ENCODE data around the gene KL. TPM values are rescaled to one million over a fixed set of nuclear protein-coding genes. Genes with fewer than 3 reads are reported as not detected.

The KL gene
- total and polyA plus RNA-seq, 10 of the 15 experiments (the other 5 are each of a cell fraction or from before 2014, with no cell fraction given), result 0.08 to 2.1 (median 1.4) TPM

GRCh38 chr13:33105387-33106005, 89.3 kb downstream of the KL start:
- no peak overlapping the region for H2AFZ ChIP-seq (ENCODE audit: control insufficient read depth, low read depth, low read length)
- peak overlapping the region; percentile 33 for H3K4me2 ChIP-seq (ENCODE audit: control insufficient read depth, insufficient read depth)
- no peaks in the 10 kb centered on the region for H3K27me3 ChIP-seq (replicated peaks in 1 of 2; ENCODE audit: control insufficient read depth in 2 of 2, insufficient read depth in 2 of 2, low read length in 1 of 2)
- peaks cover 49% of the 10 kb centered on the region for H3K4me1 ChIP-seq (ENCODE audit: control insufficient read depth, insufficient read depth, low read length)
- ChIA-PET SMC1A (ENCODE audit: uncharacterized antibody, unreplicated experiment) (interaction anchor here (1.4 to 7.1 kb wide), 4 partner anchors 29 to 97 kb away, joined by 4 to 80 read pairs (median 10); no protein-coding TSS in a partner anchor), RAD21 (ENCODE audit: unreplicated experiment) (interaction anchor here (2.4 to 2.5 kb wide), 2 partner anchors 41 to 91 kb away, joined by 6 to 19 read pairs; no protein-coding TSS in a partner anchor), POLR2A (no interaction called here), CTCF (no interaction called here)
- ATAC-seq, result peak; percentile 19
- H3K9ac ChIP-seq (ENCODE audit: control insufficient read depth, insufficient read depth, low read length), result 0 out of 2 replicates have a peak overlapping the region, but pooled peaks have one; percentile 9
- H3K9me3 ChIP-seq (replicated peaks; ENCODE audit: control insufficient read depth, insufficient read depth, low read length), result no peaks in the 10 kb centered on the region
- H3K36me3 ChIP-seq (ENCODE audit: control insufficient read depth in 2 of 2, insufficient read depth in 2 of 2, low read length in 1 of 2), result peaks cover 0 to 18% of the 10 kb centered on the region in 2 experiments
- peak; percentile 41 for FAIRE-seq
- DNase-seq (ENCODE audit: low read depth, low spot score), result no peak
- 30% methylated on average over 9 of the region's 9 CpGs for WGBS (ENCODE audit: insufficient coverage, insufficient replicate concordance, low lambda C conversion rate, missing lambda C conversion rate)
- H4K20me1 ChIP-seq (ENCODE audit: control insufficient read depth, insufficient read depth), result no peaks in the 10 kb centered on the region
- no TSS peak for BruUV-seq (replicated peaks)
- in situ Hi-C loops (cut with MboI), result no loop called here
- peaks cover 3% of the 10 kb centered on the region for H3K79me2 ChIP-seq (ENCODE audit: control insufficient read depth, insufficient read depth, low read length)
- H3K27ac ChIP-seq (ENCODE audit: control insufficient read depth, insufficient read depth), result peak overlapping the region; percentile 63
- no peak overlapping the region for H3K4me3 ChIP-seq
- intact Hi-C loops (cut with micrococcal nuclease; ENCODE audit: unreplicated experiment), result loop anchor here (5.0 to 10.0 kb wide), 2 partner anchors 271 to 437 kb away; no protein-coding TSS in a partner anchor
- TF ChIP-seq KAT2A (conservative IDR thresholded peaks at IDR 0.05; ENCODE audit: control insufficient read depth, low read depth, low read length) (no peak), E2F8 (IDR thresholded peaks at IDR 0.05; ENCODE audit: low read depth, partially characterized antibody) (no peak), USF2 (IDR thresholded peaks at IDR 0.05; ENCODE audit: borderline replicate concordance, low read depth, low read length) (no peak), MEF2A (IDR thresholded peaks at IDR 0.05; ENCODE audit: insufficient read depth, low read depth, low read length) (peak; percentile 54; the same call in 1 of the 2 replicates), ZNF274 (IDR thresholded peaks at IDR 0.05; ENCODE audit: insufficient read depth, insufficient read length) (no peak), CHD2 (IDR thresholded peaks at IDR 0.05; ENCODE audit: borderline replicate concordance, low read depth, low read length) (no peak), ZBTB4 (CRISPR knock-in tag; IDR thresholded peaks at IDR 0.05) (no peak), RAD21 (IDR thresholded peaks at IDR 0.05; ENCODE audit: insufficient read depth, low read depth, low read length) (no peak), ETV6 (conservative IDR thresholded peaks at IDR 0.05 in 1 of 2, IDR thresholded peaks at IDR 0.05 in 1 of 2; ENCODE audit: borderline replicate concordance in 1 of 2, low read depth in 1 of 2) (no peak), MYB (IDR thresholded peaks at IDR 0.05; ENCODE audit: borderline replicate concordance, low read depth, low read length) (no peak), FOXM1 (IDR thresholded peaks at IDR 0.05; ENCODE audit: low read depth, low read length) (no peak), PAX8 (IDR thresholded peaks at IDR 0.05) (no peak), EGR1 (IDR thresholded peaks at IDR 0.05; ENCODE audit: borderline replicate concordance in 1 of 2, low read depth in 2 of 2, low read length in 2 of 2) (no peak), CREM (IDR thresholded peaks at IDR 0.05; ENCODE audit: low read depth) (peak; percentile 17; the same call in 1 of the 2 replicates), FOS (IDR thresholded peaks at IDR 0.05; ENCODE audit: borderline replicate concordance, extremely low read depth, insufficient read length) (no peak), NR2F1 (conservative IDR thresholded peaks at IDR 0.05) (no peak), EED (IDR thresholded peaks at IDR 0.05; ENCODE audit: low read depth) (peak; percentile 79)

All from GM12878 (cell line).